SK-N-SH (cell line): Measurements from ENCODE around the gene GNAT2. TPM values are rescaled to one million over a fixed set of nuclear protein-coding genes. Genes with fewer than 3 reads are reported as not detected.

ENCODE experiments used
- CTCF ChIA-PET: fragments of 300-600, 350-600 bp; formaldehyde crosslinking; extraction: SDS; loops from one replicate; lab custom pipeline; 2021; lab: Yijun Ruan, JAX
- POLR2A ChIA-PET: fragments of 350-600 bp; sonication (Branson Sonifier 250); formaldehyde crosslinking; extraction: SDS; loops from one replicate; lab custom pipeline; 2020; ENCODE audit warnings: antibody characterized with exemption, inconsistent platforms; lab: Yijun Ruan, JAX
- DNase-seq: peaks from one replicate; pipeline ENCODE4 v3.0.0; 2012
- H2AFZ ChIP-seq: fragments of 200-600 bp; sonication (generic); 2 replicates; pipeline ENCODE4 v1.8.1; 2016; ENCODE audit warnings: antibody characterized with exemption, mild to moderate bottlenecking, low read depth
- H3F3A ChIP-seq: fragments of 200-600 bp; sonication (generic); replicated peaks from 2 replicates; pipeline ENCODE3; 2016; ENCODE audit warnings: antibody characterized with exemption, mild to moderate bottlenecking; ENCODE audit not compliant: insufficient read depth
- H3K27ac ChIP-seq, 2 experiments: fragments of 200-500 bp in 1 of 2; fragments of 200-600 bp in 1 of 2; sonication (Bioruptor generic) in 1 of 2; sonication (generic), shearing (Covaris generic) in 1 of 2; 2 replicates each; pipeline versions ENCODE4 v1.5.1 to v1.6.1; 2014 to 2016; ENCODE audit warnings: low read depth in 2 of 2, inconsistent platforms in 1 of 2, low read length in 1 of 2, mild to moderate bottlenecking in 1 of 2, mixed read lengths in 1 of 2
- H3K27me3 ChIP-seq: fragments of 200-600 bp; sonication (generic), shearing (Covaris generic); 2 replicates; pipeline ENCODE4 v1.6.1; 2016; ENCODE audit warnings: mixed run types; ENCODE audit not compliant: insufficient read depth
- H3K36me3 ChIP-seq, 2 experiments: fragments of 200-500 bp in 1 of 2; fragments of 200-600 bp in 1 of 2; sonication (Bioruptor generic) in 1 of 2; sonication (generic) in 1 of 2; replicated peaks in 1 of 2; 2 replicates each; pipeline versions ENCODE3 to v1.5.1; 2014 to 2016; ENCODE audit warnings: low read length in 1 of 2, mild to moderate bottlenecking in 1 of 2; ENCODE audit not compliant: insufficient read depth in 2 of 2, control insufficient read depth in 1 of 2
- H3K4me1 ChIP-seq, 2 experiments: fragments of 200-500 bp in 1 of 2; fragments of 200-600 bp in 1 of 2; sonication (Bioruptor generic) in 1 of 2; sonication (generic), shearing (Covaris generic) in 1 of 2; 2 replicates each; pipeline versions ENCODE4 v1.5.1 to v1.6.1; 2014 to 2016; ENCODE audit warnings: low read depth in 1 of 2, low read length in 1 of 2, mixed run types in 1 of 2; ENCODE audit not compliant: insufficient read depth in 2 of 2, control insufficient read depth in 1 of 2
- H3K4me2 ChIP-seq: fragments of 200-600 bp; sonication (generic), shearing (Covaris generic); 2 replicates; pipeline ENCODE4 v1.6.1; 2017; ENCODE audit warnings: mixed run types
- H3K4me3 ChIP-seq, 2 experiments: fragments of 200-500 bp in 1 of 2; fragments of 200-600 bp in 1 of 2; sonication (Bioruptor generic) in 1 of 2; sonication (generic), shearing (Covaris generic) in 1 of 2; 2 replicates each; pipeline versions ENCODE4 v1.5.1 to v1.8.1; 2014 to 2016; ENCODE audit warnings: low read depth in 2 of 2, inconsistent platforms in 1 of 2, low read length in 1 of 2, mild to moderate bottlenecking in 1 of 2, mixed read lengths in 1 of 2, moderate library complexity in 1 of 2
- H3K79me2 ChIP-seq: fragments of 200-600 bp; sonication (generic); 2 replicates; pipeline ENCODE4 v1.8.1; 2017; ENCODE audit warnings: mild to moderate bottlenecking; ENCODE audit not compliant: insufficient read depth
- H3K9ac ChIP-seq: fragments of 200-600 bp; sonication (generic); 2 replicates; pipeline ENCODE4 v1.6.1; 2017; ENCODE audit warnings: mixed run types
- H3K9me2 ChIP-seq: fragments of 200-600 bp; sonication (generic); 2 replicates; pipeline ENCODE4 v1.6.1; 2017; ENCODE audit warnings: mixed run types
- H3K9me3 ChIP-seq: fragments of 200-600 bp; sonication (generic); 2 replicates; pipeline ENCODE4 v1.6.1; 2017; ENCODE audit warnings: mixed run types, mild to moderate bottlenecking, moderate library complexity
- H4K20me1 ChIP-seq: fragments of 200-600 bp; sonication (generic); 2 replicates; pipeline ENCODE4 v1.6.1; 2017; ENCODE audit warnings: mild to moderate bottlenecking, mixed run types; ENCODE audit not compliant: insufficient read depth
- CTCF ChIP-seq: fragments of 200-600 bp; sonication (generic); IDR thresholded peaks from 2 replicates; pipeline ENCODE4 v1.6.1; 2017; ENCODE audit warnings: antibody characterized with exemption, mild to moderate bottlenecking, moderate library complexity
- EP300 ChIP-seq, 2 experiments: IDR thresholded peaks; 2 replicates each; pipeline versions ENCODE4 v1.4.0 to v1.6.1; 2012; ENCODE audit warnings: borderline replicate concordance in 1 of 2, low read depth in 1 of 2, low read length in 1 of 2
- EZH2phosphoT487 ChIP-seq: fragments of 200-600 bp; sonication (generic); IDR thresholded peaks from 2 replicates; pipeline ENCODE4 v1.6.1; 2017; ENCODE audit warnings: low read depth, mixed run types, mild to moderate bottlenecking, antibody characterized with exemption, moderate library complexity, borderline replicate concordance
- FOSL2 ChIP-seq: IDR thresholded peaks from 2 replicates; pipeline ENCODE4 v1.4.0; 2012; ENCODE audit warnings: low read depth, mild to moderate bottlenecking, moderate library complexity, borderline replicate concordance
- GABPA ChIP-seq: IDR thresholded peaks from 2 replicates; pipeline ENCODE4 v1.4.0; 2012; ENCODE audit warnings: low read depth, mild to moderate bottlenecking
- GATA2 ChIP-seq: sonication (generic); formaldehyde crosslinking; IDR thresholded peaks from 2 replicates; pipeline ENCODE4 v1.5.0; 2020; ENCODE audit warnings: mild to moderate bottlenecking, missing genetic modification reagents
- IRF3 ChIP-seq: fragments of 150-350 bp; IDR thresholded peaks from 2 replicates; pipeline ENCODE4 v1.6.1; 2016; ENCODE audit warnings: mild to moderate bottlenecking, low read depth, low read length
- JUND ChIP-seq: IDR thresholded peaks from 2 replicates; pipeline ENCODE4 v1.4.0; 2012
- NFIC ChIP-seq: IDR thresholded peaks from 2 replicates; pipeline ENCODE4 v1.4.0; 2012; ENCODE audit warnings: borderline replicate concordance
- PBX3 ChIP-seq: IDR thresholded peaks from 2 replicates; pipeline ENCODE4; 2012
- RCOR1 ChIP-seq: fragments of 150-350 bp; IDR thresholded peaks from 2 replicates; pipeline ENCODE4 v1.6.1; 2017; ENCODE audit warnings: antibody characterized with exemption, low read length
- REST ChIP-seq: IDR thresholded peaks from 2 replicates; pipeline ENCODE4 v1.6.1; 2012; ENCODE audit warnings: mild to moderate bottlenecking, low read depth, low read length, moderate library complexity
- SIN3A ChIP-seq: IDR thresholded peaks from 2 replicates; pipeline ENCODE4 v1.6.1; 2012; ENCODE audit warnings: low read depth, mild to moderate bottlenecking, low read length, moderate library complexity, borderline replicate concordance
- TAF1 ChIP-seq: IDR thresholded peaks from 2 replicates; pipeline ENCODE4 v1.6.1; 2012; ENCODE audit warnings: low read depth, mild to moderate bottlenecking, low read length, moderate library complexity, borderline replicate concordance
- TCF12 ChIP-seq: IDR thresholded peaks from 2 replicates; pipeline ENCODE4 v1.4.0; 2012
- YY1 ChIP-seq: IDR thresholded peaks from 2 replicates; pipeline ENCODE4 v1.4.0; 2012; ENCODE audit warnings: low read depth, mild to moderate bottlenecking
- WGBS: methylation state at CpG from one replicate; pipeline ENCODE4 v1.1.6; 2017; ENCODE audit warnings: low lambda C conversion rate; 5-methylcytosine and 5-hydroxymethylcytosine counted together
- polyA plus RNA-seq, 3 experiments: library from polyadenylated mRNA; depleted of rRNA; stranded (reverse); fragments of >200 nt; gene quantifications; 2 replicates each; pipeline ENCODE4 v1.2.3, GENCODE V29; 2012

The GNAT2 gene
- polyA plus RNA-seq, 1 of the 3 experiments (the other 2 are of a cell fraction): 0.16 TPM

- Histone ChIP-seq H3K79me2 (no peaks in the 10 kb centered on the region), H3F3A (no peaks in the 10 kb centered on the region), H3K27me3 (no peaks in the 10 kb centered on the region)
- TF ChIP-seq PBX3: no peak
- TF ChIP-seq CTCF: no peak
- TF ChIP-seq, all 33 proteins: peak for 0
- Histone ChIP-seq H3K27ac (no peak overlapping the region), H3K36me3 (peaks cover 0 to 10% of the 10 kb centered on the region in 2 experiments), H3K4me1 (peaks cover 7 to 12% of the 10 kb centered on the region in 2 experiments; a peak in 2 of 4 replicates), H3K4me3 (no peak overlapping the region), H3K9me2 (no peaks in the 10 kb centered on the region), H3K4me2 (no peak overlapping the region), H3K9me3 (no peaks in the 10 kb centered on the region), H4K20me1 (no peaks in the 10 kb centered on the region), H3K9ac (no peak overlapping the region), H2AFZ (no peak overlapping the region)
- DNase-seq: no peak
- POLR2A ChIA-PET: no interaction called here
- 93% methylated on average over 7 of the region's 7 CpGs for WGBS
- CTCF ChIA-PET: interaction anchor here (0.8 to 4.0 kb wide), 7 partner anchors 8 to 327 kb away, joined by 3 to 29 read pairs (median 3); partner anchors contain the start of genes AHCYL1 and GSTM2
These were observed 38.6 kb upstream of the GNAT2 start for GRCh38 chr1:109657970-109658369.

GRCh38 chr1:109657395-109657794, 38.0 kb upstream of the GNAT2 start:
- CTCF ChIA-PET: interaction anchor here (0.9 to 4.0 kb wide), 8 partner anchors 9 to 327 kb away, joined by 3 to 29 read pairs (median 4); partner anchors contain the start of genes AHCYL1 and GSTM2
- H3K9ac ChIP-seq: no peak overlapping the region
- WGBS: 98% methylated on average over 4 of the region's 4 CpGs
- H3F3A ChIP-seq: no peaks in the 10 kb centered on the region
- H3K27me3 ChIP-seq: no peaks in the 10 kb centered on the region
- H3K27ac ChIP-seq: no peak overlapping the region
- no peaks in the 10 kb centered on the region for H3K9me2 ChIP-seq
- H3K9me3 ChIP-seq: no peaks in the 10 kb centered on the region
- POLR2A ChIA-PET: interaction anchor here (3.3 kb wide), 1 partner anchor 109 kb away, joined by 13 read pairs; the partner anchor contains the start of gene GNAI3
- H3K79me2 ChIP-seq: no peaks in the 10 kb centered on the region
- no peaks in the 10 kb centered on the region for H4K20me1 ChIP-seq
- peaks cover 0 to 10% of the 10 kb centered on the region in 2 experiments for H3K36me3 ChIP-seq
- H3K4me1 ChIP-seq: peaks cover 9 to 12% of the 10 kb centered on the region in 2 experiments; a peak in 2 of 4 replicates
- no peak for DNase-seq
- no peak overlapping the region for H3K4me2 ChIP-seq
- no peak overlapping the region for H2AFZ ChIP-seq
- no peak overlapping the region for H3K4me3 ChIP-seq
- TF ChIP-seq YY1 (no peak), GABPA (no peak), EZH2phosphoT487 (no peak), IRF3 (no peak), SIN3A (no peak), CTCF (no peak), TCF12 (no peak), TAF1 (no peak), NFIC (no peak), REST (no peak), GATA2 (no peak), EP300 (IDR thresholded peaks at IDR 0.05; ENCODE audit: borderline replicate concordance in 1 of 2, low read depth in 1 of 2, low read length in 1 of 2) (no peak), FOSL2 (no peak), RCOR1 (no peak), JUND (no peak)
